Endothelial cell of umbilical vein (primary cell): ENCODE results near the gene TPSG1.

ENCODE experiments used
- CTCF ChIP-seq, 2 donors: IDR thresholded peaks; 1 replicate in 1 of 2; 2 replicates in 1 of 2; pipeline ENCODE4 v1.5.1; 2011; ENCODE audit warnings: low read length in 2 of 2, mild to moderate bottlenecking in 2 of 2, moderate library complexity in 2 of 2, control low read depth in 1 of 2, inconsistent platforms in 1 of 2, low read depth in 1 of 2; ENCODE audit not compliant: insufficient read depth in 1 of 2; ENCODE audit errors: extremely low read depth in 1 of 2
- MYC ChIP-seq: IDR thresholded peaks from one replicate; pipeline ENCODE4 v1.6.1; 2011; ENCODE audit warnings: mild to moderate bottlenecking, low read depth, low read length
- POLR2A ChIP-seq: IDR thresholded peaks from 2 replicates; pipeline ENCODE4 v1.6.1; 2012; ENCODE audit warnings: low read depth, mild to moderate bottlenecking, control low read depth, low read length
- POLR2AphosphoS5 ChIP-seq: IDR thresholded peaks from 2 replicates; pipeline ENCODE4 v1.6.1; 2012; ENCODE audit warnings: low read depth, mild to moderate bottlenecking, control low read depth, low read length, moderate library complexity; ENCODE audit not compliant: insufficient read depth

GRCh38 chr16:1180549-1181403 is 44.3 kb downstream of the TPSG1 start:
- no peak for TF ChIP-seq POLR2AphosphoS5
- TF ChIP-seq POLR2A = no peak
- TF ChIP-seq CTCF (IDR thresholded peaks at IDR 0.05; ENCODE audit: extremely low read depth in 1 of 2, insufficient read depth in 1 of 2, low read depth in 1 of 2, low read length in 2 of 2) = no peak
- TF ChIP-seq MYC = no peak
